ENCODE results near the gene TUBB3.

TUBB3 gene

DNA sequence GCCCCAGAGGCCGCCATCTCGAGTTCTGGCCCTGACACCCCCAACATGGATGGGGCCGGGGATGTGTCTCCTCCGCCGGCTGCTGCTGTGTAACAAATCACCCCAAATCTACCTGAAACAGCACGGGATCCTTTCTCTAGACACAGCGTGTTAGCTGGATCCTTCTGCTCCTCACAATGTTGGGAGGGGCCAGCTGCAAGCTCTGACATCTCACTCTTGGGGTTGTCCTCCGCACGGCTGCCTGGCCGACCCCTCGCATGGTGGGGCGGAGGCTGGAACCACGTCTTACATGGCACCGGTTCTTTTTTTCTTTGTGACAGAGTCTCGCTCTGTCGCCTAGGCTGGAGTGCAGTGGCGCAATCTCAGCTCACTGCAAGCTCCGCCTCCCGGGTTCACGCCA lies 13.8 kb downstream of the TUBB3 start:
- DNase-seq = no peak

DNA sequence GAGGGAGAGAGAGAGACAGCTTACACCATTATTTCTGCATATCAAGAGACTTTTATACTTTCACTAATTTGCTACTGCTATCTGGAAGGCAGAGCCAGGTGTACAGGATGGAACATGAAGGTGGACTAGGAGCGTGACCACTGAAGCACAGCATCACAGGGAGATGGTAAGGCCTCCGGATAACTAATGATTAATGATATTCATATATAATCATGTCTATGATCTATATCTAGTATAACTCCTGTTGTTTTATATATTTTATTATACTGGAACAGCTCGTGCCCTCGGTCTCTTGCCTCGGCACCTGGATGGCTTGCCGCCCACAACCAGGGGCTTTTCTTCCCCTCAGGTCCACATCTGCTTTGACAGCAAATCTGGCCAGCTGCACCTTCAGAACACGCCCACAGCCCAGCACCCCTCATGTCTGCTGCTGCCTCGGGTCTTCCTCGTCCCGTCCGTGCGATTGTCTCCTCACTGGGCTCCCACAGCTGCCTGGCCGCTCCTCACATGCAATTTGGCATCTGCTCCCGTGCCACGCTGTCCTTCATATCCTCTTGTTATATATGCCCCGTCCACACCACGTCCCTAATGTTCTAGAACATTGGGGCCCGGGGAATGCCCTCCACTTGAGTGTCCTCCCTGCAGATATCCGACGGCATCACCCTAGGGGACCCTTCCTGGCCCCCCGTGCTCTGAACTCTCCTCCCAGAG lies 15.2 kb downstream of the TUBB3 start:
- DNase-seq = no peak

DNA sequence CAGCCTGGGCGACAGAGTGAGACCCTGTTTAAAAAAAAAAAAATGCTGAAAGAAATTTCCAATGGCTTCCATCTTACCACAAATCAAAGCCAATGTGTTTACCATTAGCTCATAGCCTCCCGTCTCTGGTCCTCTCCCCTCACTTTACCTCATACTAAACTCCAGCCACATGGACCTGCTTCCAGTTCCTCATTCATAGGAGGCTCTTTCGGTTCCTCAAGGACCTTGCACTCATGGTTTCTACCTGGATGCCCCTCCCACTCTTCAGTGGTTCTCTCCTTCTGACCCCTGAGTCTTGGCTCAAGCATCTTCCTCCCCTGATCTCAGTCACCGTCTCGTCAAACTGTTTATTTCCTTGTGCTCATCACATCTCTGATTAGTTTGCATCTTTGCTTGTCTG lies 21.6 kb downstream of the TUBB3 start:
- no peak for DNase-seq

DNA sequence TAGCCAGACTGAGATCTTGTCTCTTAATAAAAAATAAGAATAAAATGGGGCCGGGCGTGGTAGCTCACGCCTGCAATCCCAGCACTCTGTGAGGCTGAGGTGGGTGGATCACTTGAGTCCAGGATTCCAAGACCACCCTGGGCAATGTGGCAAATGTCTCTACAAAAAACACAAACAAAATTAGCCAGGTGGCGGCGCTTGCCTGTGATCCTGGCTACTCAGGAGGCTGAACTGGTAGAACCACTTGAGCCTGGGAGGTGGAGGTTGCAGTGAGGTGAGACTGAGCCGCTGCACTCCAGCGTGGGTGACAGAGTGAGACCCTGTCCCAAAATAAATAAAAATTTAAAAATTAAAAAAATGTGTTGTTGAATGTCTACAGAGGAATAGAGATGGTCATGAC lies 22.5 kb downstream of the TUBB3 start:
- DNase-seq = no peak

DNA sequence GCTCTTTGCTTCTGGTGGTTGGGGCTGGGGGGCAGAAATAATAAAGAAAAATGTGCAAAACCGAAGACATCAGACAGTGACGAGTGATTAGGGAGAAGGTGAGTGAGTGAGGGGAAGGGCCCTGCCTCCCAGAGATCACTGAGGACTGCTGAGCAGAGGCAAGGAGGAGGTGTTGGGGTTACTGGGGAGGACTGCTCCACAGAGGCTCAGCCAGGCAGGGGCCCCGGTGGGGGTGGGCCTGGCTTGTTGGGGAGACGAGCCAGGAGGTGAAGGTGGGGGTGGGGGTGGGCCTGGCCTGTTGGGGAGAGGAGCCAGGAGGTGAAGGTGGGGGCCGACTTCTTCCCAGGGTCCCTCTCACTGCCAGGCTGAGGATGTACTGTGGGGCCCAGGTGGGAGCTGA lies 23.4 kb downstream of the TUBB3 start:
- DNase-seq = no peak

DNA sequence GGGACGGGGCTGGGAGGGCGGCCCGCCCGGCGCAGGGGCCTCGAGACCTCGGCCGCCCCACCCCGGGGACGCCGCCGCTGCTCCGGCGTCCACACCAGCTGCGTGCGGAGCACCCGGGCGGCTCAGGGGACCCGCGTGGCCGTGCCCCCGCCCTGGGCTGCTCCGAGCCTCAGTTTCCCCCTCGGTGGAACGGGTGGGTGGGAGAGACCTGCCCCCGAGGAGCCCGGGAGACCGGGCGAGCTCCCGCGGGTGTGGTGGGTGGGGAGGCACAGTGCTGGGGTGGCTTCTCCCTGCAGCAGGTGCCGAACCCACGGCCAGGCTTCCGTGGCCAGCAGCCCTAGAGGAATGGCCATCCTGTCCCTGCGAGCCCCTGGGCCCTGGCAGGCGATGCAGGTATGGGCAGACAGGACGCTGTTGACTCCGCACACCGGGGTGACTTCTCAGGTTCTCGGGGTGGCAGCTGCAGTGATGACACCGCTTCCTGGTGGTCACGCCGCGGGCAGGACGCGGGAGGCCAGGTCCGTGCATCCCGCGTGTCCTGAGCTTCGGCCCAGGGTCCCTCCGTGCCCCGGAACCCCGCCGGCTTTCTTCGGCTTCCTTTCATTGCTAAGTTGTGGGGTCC lies 26.1 kb downstream of the TUBB3 start:
- DNase-seq = peak in 2 of 51 donors; percentile 8 to 15

DNA sequence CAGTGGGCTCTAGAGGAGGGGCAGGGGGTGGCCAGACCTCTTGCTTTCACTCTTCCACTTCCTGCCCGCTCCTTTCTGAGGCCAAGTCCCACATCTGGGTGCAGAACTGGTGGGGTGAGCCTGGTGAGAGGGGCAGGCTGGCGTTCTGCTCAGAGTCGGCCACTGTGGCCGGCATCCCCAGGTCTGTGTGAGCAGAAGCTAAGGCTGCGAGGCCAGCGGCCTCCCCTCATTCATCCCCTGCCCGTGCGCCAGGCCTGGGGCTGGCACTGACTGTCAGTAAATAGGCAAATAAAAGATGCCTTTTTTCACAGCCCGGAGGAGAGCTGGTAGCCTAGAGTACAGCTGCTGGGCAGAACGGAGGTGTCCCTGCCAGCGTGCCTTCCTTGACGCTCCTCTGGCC lies 26.6 kb downstream of the TUBB3 start:
- DNase-seq = peak in 9 of 51 donors; percentile 7 to 54 (median 18)

DNA sequence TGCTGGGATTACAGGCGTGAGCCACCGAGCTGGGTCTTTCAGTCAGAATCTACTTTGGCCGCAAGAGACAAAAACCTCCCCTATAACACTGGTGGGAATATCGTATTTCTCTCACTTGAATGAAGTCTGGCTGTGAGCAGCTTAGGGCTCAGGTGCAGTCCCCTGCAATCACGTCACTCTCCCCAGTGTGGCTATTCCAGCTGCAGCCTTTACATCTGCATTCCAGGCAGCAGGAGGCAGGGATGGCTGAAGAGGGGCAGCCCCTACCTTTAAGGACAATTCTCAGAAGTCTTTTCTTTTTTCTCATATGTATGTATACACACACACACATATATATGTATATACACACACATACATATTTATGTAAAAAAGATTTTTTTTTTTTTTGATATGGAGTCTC lies 28.4 kb downstream of the TUBB3 start:
- DNase-seq = no peak

DNA sequence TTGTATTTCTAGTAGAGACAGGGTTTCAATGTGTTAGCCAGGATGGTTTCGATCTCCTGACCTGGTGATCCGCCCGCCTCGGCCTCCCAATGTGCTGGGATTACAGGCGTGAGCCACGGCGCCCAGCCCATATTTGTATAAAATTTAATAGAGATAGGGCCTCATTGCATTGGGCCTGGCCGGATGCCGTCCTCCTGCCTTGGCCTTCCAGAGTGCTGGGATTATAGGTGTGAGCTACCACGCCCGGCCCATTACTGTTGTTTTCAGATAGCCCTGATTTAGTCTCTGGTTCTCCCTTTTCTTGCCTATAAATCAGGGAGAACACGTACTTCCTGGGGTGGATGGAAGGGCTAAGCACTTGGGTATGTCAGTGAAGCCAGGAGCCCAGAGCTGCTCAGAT lies 28.9 kb downstream of the TUBB3 start:
- DNase-seq = no peak

DNA sequence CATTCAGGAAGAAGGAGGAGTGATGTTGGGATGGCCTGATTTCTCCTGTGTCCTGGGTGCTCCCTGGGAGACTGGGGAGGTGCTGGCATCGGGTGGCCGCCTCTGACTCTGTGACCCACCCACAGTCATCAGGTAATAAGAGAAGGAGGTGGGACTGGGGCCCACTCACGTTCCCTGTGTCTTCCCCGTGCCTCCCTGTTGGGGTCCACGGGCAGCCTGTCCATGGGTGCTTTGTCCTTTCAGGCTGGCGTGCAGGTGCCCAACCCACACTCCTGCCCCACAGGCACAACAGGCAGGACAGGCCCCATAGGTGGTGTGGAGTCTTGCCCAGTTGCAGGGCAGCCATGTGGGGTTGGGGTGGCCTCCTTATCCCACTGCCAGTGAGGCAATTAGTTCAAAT lies 29.4 kb downstream of the TUBB3 start:
- DNase-seq = no peak

DNA sequence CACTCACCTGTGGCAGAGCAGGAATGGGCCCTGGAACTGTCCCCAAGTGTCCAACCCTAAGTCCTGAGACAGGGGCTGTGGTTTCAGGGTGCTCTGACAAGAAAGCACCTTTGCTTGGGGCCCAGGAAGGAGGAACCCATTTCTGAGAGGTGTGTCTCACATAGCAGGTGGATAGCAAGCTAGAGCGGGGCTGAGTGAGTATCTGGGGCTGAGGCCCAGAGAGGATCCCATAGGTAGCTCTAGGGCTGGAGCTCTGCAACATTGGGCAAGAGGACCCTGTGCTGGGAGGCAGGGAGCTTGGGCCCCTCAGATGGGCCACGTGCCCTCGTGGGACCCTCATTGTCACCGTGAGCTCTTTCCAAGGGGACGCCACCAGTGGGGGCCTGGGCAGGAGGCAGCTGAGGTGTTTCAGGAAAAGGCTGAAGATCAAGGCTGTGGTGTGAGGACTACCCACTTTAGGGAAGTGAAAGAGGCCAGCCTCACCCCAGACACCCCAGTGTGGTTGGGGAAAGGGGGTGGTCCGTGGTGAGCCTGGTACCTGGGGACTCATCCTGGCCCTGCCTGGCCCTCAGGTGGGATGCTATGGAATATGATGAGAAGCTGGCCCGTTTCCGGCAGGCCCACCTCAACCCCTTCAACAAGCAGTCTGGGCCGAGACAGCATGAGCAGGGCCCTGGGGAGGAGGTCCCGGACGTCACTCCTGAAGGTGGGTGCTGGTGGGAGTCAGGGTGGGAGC lies 30.7 kb downstream of the TUBB3 start:
- DNase-seq = no peak

DNA sequence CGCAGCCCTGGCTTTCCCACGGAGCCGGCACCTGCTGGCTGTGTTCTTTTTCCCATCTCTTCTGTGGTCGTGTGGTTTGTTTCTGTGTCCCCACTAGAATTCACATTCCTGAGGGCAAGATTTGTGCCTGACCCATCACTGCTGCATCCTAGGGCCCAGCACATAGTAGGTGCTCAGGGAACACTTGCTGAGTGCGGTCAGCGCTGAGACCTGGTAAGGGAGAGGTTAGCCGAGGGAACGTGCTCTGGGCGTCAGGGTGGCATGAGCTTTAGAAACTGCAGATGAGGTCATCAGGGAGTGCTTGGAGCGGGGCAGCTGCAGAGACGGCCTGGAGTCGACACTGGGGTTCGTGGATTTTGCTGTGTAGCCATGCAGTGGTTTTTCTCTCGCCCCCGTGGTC lies 31.3 kb downstream of the TUBB3 start:
- DNase-seq = no peak

DNA sequence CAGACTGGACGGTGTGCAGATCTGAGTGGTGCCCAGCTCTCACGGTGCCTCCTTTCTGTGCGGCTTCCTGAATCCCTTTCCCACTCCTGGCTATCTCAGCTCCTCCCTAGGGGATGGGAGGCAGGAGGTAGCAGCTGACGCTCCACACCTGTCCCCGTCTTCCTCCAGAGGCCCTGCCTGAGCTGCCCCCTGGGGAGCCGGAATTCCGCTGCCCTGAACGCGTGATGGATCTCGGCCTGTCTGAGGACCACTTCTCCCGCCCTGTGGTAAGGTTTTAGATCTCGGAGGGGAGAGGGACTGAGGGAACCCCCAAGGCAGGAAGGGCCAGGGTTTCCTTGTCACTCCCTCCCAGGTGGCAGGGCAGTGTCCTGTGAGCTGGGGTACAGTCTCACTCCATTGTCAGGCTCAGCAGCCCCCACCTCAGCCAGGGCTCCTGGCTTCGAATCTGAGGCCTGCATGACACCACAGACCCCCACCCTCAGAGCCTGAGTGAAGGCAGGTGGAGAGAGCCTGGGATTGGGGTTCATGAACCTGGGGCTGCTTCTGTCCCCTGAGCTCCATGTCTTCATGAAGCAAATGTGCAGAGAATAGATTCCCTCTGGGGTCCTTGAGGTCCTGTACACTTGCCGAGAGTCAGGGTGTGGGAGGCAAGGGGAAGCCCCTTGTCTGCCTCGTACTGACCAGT lies 32.0 kb downstream of the TUBB3 start:
- DNase-seq = no peak

DNA sequence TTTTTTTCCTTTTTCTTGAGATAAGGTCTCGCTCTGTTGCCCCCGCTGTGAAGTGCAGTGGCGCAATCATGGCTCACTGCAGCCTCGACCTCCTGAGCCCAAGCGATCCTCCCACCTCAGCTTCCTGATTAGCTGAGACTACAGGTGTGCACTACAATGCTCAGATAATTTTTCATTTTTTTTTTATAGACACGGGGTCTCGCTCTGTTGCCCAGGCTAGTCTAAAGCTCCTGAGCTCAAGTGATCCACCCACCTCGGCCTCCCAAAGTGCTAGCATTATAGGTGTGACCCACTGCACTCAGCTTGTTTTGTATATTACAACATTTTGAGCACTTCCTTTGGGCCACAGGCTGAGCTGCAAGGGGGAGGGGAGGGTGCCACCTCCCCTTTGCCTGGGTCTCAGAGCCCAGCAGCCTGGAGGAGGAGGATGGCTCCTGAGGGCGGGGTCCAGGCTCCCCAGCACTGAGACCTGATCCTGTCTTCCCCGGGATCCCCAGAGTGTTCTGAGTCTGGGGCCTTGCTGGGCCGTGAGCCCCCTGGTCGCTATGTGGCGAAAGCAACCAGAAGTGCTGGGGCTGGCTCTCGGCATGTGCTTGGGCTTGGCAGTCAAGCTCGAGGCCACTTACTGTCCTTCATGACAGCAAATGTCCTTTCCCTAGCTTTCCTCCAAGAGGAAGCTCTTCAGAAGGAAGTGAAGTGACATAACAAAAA lies 33.5 kb downstream of the TUBB3 start:
- no peak for DNase-seq

DNA sequence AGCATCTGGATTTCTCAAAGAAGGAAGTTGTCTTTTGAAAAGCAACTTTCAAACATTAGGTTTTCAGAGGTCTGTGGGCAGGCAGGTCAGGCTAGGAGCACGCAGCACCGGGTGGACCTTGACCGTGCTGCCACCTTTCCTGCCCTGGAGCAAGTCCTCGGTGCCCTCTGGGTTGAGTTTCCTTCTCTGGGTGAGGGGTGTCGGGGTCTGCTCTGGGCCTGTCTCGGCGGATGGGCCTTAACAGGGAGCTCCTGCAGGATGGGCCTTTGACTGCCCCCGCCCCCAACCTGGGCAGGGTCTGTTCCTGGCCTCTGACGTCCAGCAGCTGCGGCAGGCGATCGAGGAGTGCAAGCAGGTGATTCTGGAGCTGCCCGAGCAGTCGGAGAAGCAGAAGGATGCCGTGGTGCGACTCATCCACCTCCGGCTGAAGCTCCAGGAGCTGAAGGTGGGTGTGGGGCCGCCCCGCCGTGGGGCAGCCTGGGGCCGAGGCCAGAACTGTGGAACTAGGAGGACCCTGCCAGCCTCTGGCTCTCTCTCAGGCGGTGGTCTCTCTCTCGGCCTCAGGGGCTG lies 34.2 kb downstream of the TUBB3 start:
- DNase-seq = no peak

DNA sequence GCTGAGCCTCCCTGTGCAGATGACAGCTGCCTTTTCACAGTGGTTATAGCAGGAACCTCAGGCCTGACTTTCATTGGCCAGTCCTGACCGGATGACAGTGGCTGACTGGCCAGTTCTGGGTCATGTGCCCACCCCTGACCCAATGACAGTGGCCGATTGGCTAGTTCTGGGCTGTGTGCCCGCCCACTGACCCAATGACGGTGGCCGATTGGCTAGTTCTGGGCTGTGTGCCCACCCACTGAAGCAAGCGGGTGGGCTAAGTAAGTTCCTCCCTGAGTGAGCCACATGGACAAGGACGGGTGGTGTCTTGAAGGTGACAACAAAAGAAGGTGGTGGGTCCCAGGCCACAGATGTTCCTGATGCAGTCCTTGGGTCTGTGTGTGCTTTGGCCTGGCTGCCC lies 34.9 kb downstream of the TUBB3 start:
- DNase-seq = peak in 18 of 51 donors; percentile 3 to 49 (median 20)

DNA sequence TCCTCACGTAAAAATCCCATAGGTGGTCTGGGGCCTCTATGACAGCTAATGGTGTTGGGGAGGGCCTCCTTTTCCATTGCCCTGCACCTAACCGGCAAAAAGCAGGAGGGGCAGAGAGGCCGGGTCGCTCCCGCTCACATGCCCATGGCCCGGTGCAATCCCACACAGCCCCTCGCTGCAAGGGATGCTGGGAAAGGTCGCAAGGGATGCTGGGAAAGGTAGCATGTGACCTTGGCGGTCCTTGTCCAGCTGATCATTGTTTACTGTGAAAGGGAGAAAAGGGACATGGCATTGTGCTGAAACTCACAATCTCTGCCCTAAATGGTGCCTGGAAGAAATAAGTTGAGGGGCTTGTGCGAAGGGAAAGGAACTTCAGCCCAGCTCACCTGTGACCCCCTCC lies 35.5 kb downstream of the TUBB3 start:
- DNase-seq = no peak

DNA sequence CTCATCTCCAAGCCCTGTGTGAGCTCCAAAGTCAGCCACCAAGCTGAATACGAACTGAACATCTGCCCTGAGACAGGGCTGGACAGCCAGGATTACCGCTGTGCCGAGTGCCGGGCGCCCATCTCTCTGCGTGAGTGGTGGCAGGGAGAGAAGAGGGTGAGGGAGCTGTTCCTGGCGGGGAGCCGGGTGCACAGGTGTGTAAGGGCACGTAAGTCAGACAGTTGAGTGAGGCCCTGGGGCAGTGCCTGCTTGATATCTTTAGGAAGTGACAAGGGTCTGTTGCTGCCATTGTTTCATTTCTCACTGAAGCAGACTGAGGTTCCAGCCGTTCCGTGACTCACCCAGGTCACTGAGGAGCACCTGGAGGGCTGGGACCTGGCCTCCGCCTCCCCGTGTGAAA lies 37.8 kb downstream of the TUBB3 start:
- no peak for DNase-seq

DNA sequence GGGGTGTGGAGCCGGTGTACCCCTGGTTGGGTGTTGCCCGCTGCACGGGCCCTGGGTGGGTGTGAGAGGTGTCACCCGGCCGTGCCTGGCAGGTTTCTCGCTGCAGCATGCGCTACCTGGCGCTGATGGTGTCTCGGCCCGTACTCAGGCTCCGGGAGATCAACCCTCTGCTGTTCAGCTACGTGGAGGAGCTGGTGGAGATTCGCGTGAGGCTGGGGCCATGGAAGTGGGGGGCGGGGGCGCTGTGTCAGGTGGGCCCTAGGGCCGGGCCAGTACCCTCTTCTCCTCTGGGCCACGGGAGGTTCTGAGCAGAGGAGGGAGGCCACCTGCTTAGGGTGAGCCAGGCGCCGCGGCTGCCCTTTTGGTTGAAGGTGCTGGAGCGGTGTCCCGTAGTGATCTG lies 38.8 kb downstream of the TUBB3 start:
- no peak for DNase-seq

DNA sequence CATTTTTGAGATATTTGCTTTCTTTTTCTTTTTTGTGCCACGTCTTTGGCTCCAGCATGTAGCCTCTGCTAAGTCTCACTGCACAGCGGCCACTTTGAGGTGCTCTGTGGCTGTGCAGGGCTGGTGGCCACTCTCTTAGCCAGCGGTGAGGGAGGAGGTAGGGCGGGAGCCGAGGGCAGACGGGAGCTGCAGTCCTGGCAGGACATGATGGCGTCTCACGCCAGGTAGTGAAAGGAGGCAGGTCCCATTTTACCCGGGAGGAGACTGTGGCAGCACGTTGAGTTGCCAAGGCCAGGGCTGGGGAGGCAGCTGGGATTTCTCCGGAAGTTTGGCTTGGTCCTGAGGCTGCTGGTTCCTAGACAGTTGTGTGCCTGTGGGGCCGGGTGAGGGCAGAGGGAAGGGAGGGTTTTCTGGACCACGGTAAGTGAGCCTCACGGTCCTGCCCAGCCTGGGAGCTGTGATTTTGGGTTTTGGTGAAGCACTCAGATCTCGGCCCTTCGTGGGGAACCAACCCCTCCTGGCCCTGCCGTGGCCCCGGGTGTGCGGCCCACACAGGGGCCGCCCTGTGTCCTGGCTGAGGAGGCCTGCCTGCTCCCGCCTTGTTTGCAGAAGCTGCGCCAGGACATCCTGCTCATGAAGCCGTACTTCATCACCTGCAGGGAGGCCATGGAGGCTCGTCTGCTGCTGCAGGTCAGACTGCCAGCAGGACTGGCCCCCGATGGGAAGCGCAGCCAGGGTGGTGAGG lies 39.8 kb downstream of the TUBB3 start:
- no peak for DNase-seq

DNA sequence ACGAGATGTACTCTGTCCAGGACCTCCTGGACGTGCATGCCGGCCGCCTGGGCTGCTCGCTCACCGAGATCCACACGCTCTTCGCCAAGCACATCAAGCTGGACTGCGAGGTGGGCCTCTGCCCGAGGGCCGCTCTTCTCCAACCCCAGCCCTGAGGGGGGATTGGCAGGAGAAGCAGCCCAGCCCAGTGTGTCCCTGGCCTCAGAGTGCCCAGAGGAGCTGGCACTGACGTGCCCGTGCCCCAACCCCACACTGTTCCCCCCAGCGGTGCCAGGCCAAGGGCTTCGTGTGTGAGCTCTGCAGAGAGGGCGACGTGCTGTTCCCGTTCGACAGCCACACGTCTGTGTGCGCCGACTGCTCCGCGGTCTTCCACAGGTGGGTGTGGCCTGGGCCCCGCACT lies 41.1 kb downstream of the TUBB3 start:
- no peak for DNase-seq

All from hypothalamus (tissue), 51 donors.